Medulla oblongata (tissue), 1 donor: Measurements from ENCODE around the gene CRYZL1.

ENCODE experiments used
- DNase-seq: peaks from one replicate; pipeline ENCODE4 v3.0.0-alpha.2; 2015; ENCODE audit errors: extremely low spot score

Gene CRYZL1

GRCh38 chr21:33541105-33541711, 100.3 kb downstream of the CRYZL1 start:
- DNase-seq, result no peak

DNA sequence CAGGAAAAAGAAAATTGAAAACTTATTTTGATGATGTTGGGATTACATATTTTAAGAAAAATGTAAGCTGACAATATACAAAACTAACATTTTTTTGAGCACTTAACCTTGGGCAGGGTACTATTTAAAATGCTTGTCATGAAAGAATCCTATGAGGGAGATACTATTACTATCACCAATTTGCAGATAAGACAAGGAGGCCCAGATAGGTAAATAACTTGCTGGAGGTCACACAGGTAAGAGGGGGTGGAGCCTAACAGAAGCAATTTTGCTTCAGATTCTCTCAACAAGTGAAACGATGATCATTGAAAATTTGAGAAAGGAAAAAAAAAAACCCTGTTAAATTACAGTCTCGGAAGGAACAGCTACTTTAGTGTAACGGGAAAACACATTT, 100.8 kb downstream of the CRYZL1 start:
- no peak for DNase-seq

DNA sequence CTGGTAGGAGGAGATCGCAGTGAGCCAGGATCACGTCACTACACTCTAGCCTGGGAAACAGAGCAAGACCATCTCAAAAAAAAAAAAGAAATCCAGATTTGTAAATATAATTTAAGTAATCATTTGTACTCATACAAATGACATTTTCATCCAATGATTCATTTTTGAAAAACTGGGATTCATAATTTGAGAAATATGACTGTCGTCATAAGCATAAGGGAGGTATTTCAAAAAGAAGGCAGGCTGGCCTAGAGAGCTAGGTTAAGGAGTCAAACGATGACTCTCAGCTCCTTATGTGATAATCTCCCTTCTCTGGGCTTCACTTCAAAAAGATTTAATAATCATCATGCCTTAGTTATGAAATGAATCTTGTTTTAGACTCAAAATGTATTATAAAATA, 101.9 kb downstream of the CRYZL1 start:
- DNase-seq, result no peak
